Measurements from ENCODE around the gene LINC01488. TPM values are rescaled to one million over a fixed set of nuclear protein-coding genes. Genes with fewer than 3 reads are reported as not detected.

LINC01488 gene
- total RNA-seq, 3 donors from 2014 or later: not detected

DNA sequence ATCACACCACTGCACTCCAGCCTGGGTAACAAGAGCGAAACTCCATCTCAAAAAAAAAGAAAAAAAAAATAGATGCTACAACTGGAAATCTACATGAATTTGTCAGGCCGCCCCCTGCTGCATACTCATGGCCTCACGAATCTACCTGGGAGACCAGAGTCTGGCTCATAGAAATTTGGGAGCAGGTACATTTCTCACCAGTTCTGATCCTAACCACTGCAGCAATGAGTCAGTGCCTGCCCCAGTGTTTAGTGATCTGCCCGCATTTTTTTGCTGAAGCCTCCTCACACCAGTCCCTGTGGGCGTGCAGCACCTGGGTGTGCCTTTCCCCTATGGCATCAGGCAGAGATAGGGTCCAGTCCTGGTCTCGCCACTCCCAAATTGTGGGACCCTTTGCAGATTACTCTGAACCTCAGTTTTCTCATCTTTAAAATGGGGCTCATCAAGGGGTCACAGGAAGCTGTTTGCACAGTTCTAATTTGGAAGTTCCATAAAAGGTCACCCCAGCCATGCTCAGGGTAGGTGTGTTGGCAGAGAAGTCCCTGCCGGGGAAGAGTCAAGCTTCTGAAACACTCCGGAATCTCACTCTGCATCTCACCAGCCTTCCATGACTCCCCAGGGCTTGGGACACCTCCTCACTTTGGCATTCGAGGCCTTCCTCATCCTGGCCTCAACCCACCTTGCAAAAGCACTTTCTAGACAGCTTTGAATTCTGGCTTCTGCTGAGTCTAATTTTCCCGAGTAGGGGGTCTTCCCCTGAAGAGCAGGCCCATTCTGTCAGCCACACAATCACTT is 39.3 kb upstream of the LINC01488 start:
- Histone ChIP-seq H3K4me3 (no peak overlapping the region), H3K27me3 (no peaks in the 10 kb centered on the region), H3K27ac (peak overlapping the region in 1 of 2 donors; percentile 89), H3K4me1 (peaks cover 16 to 23% of the 10 kb centered on the region in 2 donors), H3K9me3 (no peaks in the 10 kb centered on the region), H3K36me3 (no peaks in the 10 kb centered on the region)
- intact Hi-C loops (cut with DNase I; ENCODE audit: low total_unique reads): no loop called here
- TF ChIP-seq, protein P1, sequence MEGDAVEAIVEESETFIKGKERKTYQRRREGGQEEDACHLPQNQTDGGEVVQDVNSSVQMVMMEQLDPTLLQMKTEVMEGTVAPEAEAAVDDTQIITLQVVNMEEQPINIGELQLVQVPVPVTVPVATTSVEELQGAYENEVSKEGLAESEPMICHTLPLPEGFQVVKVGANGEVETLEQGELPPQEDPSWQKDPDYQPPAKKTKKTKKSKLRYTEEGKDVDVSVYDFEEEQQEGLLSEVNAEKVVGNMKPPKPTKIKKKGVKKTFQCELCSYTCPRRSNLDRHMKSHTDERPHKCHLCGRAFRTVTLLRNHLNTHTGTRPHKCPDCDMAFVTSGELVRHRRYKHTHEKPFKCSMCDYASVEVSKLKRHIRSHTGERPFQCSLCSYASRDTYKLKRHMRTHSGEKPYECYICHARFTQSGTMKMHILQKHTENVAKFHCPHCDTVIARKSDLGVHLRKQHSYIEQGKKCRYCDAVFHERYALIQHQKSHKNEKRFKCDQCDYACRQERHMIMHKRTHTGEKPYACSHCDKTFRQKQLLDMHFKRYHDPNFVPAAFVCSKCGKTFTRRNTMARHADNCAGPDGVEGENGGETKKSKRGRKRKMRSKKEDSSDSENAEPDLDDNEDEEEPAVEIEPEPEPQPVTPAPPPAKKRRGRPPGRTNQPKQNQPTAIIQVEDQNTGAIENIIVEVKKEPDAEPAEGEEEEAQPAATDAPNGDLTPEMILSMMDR (IDR thresholded peaks at IDR 0.05): no peak
- TF ChIP-seq POLR2AphosphoS5 (IDR thresholded peaks at IDR 0.05) (no peak), POLR2A (IDR thresholded peaks at IDR 0.05) (no peak)
- DNase-seq (ENCODE audit: low spot score in 2 of 2): no peak

- peaks cover 16 to 23% of the 10 kb centered on the region in 2 donors for H3K4me1 ChIP-seq
- no peak for DNase-seq (ENCODE audit: low spot score in 2 of 2)
- no peaks in the 10 kb centered on the region for H3K36me3 ChIP-seq
- intact Hi-C loops (cut with DNase I; ENCODE audit: low total_unique reads): no loop called here
- no peaks in the 10 kb centered on the region for H3K27me3 ChIP-seq
- peak overlapping the region in 2 of 3 donors; percentile 51 to 65 for H3K4me3 ChIP-seq
- H3K9me3 ChIP-seq: no peaks in the 10 kb centered on the region
- peak in 1 of 3 donors; percentile 9 for TF ChIP-seq POLR2AphosphoS5 (IDR thresholded peaks at IDR 0.05)
- TF ChIP-seq, protein P1 (IDR thresholded peaks at IDR 0.05): no peak
- peak overlapping the region; percentile 74 to 89 for H3K27ac ChIP-seq
These were observed 38.7 kb upstream of the LINC01488 start for GRCh38 chr11:69442807-69443137.

- H3K4me1 ChIP-seq: peaks cover 16 to 23% of the 10 kb centered on the region in 2 donors
- peak overlapping the region; percentile 74 to 89 for H3K27ac ChIP-seq
- no peaks in the 10 kb centered on the region for H3K27me3 ChIP-seq
- TF ChIP-seq POLR2A (IDR thresholded peaks at IDR 0.05) (no peak), POLR2AphosphoS5 (IDR thresholded peaks at IDR 0.05) (peak in 1 of 3 donors; percentile 53)
- TF ChIP-seq, protein P1 (IDR thresholded peaks at IDR 0.05): no peak
- DNase-seq (ENCODE audit: low spot score in 2 of 2): peak; percentile 71 to 77
- H3K9me3 ChIP-seq: no peaks in the 10 kb centered on the region
- peak overlapping the region; percentile 36 to 65 (median 51) for H3K4me3 ChIP-seq
- H3K36me3 ChIP-seq: no peaks in the 10 kb centered on the region
- intact Hi-C loops (cut with DNase I; ENCODE audit: low total_unique reads): no loop called here
These were observed 38.1 kb upstream of the LINC01488 start for GRCh38 chr11:69443138-69443967.

DNA sequence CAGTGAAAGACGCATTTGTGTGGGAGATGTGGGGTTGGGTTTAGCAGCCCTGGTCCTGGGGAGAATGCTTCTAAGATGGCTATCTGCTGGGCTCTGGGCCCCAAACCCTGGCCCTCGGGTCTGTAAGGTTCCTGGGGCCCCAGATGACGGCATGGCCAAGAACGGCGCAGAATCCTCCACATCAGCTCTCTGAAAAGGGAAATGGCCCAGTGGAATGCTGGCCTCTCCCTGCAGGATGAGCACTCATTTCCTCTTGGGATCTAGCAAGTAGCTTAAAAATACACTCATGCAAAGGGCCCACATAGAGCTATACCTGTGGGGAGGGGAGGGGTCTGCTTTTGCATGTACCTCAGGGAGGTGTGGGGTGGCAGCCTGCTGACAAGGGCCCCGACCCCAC is 37.5 kb upstream of the LINC01488 start:
- peaks cover 16 to 23% of the 10 kb centered on the region in 2 donors for H3K4me1 ChIP-seq
- TF ChIP-seq POLR2A (IDR thresholded peaks at IDR 0.05) (no peak), POLR2AphosphoS5 (IDR thresholded peaks at IDR 0.05) (no peak)
- TF ChIP-seq, protein P1 (IDR thresholded peaks at IDR 0.05): no peak
- H3K36me3 ChIP-seq: no peaks in the 10 kb centered on the region
- intact Hi-C loops (cut with DNase I; ENCODE audit: low total_unique reads): no loop called here
- DNase-seq (ENCODE audit: low spot score in 2 of 2): no peak
- H3K27ac ChIP-seq: peak overlapping the region; percentile 74 to 89
- no peaks in the 10 kb centered on the region for H3K27me3 ChIP-seq
- H3K9me3 ChIP-seq: no peaks in the 10 kb centered on the region
- H3K4me3 ChIP-seq: peak overlapping the region; percentile 36 to 65 (median 51)

Measured in breast epithelium (tissue), 4 donors.